Head of caudate nucleus (tissue), 42 donors: ENCODE results near the gene NELL1.

ENCODE experiments used
- DNase-seq, 42 donors: peaks; one replicate each; pipeline versions ENCODE4 v3.0.0 to v3.0.0-alpha.2; 2020 to 2021; ENCODE audit warnings: mixed read lengths in 7 of 42
- intact Hi-C: fragments of 100-400 bp; cut with DNase I; formaldehyde crosslinking; loops from one replicate; pipeline ENCODE4 v1.15.0; 2022

NELL1 gene

DNA sequence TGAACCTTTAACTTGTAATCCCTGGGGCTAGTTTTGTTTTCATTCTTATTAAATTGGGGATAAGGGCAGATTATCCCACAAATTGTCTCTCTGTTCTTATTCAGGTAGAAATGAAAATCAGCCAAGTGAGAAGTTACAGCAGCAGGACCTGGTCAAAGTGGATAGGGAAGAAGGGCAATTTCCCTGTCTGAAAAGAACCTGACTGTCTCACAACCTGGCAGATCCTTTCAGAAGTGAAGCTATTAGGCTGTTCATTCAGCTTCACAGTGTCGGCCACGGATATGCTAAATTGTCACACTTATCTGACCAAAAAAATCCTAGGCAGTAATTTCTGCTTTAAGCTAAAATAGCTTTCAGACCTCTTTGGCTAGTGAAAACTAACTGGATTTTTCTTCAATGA is 810.9 kb downstream of the NELL1 start:
- no peak for DNase-seq
- intact Hi-C loops: no loop called here

DNA sequence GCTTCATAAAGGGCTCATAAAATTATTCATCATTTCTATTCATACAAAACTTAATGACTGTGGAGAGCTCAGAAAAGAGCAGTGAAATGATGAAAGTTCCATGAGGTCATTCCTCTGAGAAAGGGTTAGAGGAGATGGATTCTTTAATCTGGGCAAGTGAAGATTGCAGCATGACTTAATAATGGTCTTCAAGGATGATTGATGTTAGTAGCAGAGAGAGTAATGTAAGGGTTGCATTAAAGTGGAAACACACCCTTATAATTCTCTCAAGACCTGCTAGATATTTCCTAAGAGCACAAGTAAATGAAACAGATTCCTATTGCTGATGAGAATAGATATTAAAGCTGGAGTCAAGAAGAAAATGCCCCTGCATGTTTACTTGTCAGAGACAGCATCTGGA is 811.9 kb downstream of the NELL1 start:
- intact Hi-C loops: no loop called here
- no peak for DNase-seq

DNA sequence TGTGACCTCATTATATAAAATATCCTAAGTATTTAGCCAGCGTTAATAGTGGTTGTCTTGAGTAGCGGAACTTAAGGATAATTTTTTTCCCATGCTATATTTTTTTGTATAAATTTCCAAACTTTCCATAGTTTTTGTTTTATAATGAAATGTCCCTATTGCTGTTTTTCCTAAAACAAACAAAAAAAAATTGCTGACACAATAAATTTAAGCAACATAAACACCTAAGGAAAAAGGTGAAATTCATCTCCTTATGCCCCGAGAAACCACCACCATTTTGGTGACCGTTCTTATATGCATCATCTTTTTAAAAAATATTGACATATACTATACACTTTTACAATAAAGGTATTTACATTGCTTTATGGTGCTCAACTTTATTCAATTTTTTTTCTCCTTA is 814.7 kb downstream of the NELL1 start:
- no peak for DNase-seq
- intact Hi-C loops: no loop called here

DNA sequence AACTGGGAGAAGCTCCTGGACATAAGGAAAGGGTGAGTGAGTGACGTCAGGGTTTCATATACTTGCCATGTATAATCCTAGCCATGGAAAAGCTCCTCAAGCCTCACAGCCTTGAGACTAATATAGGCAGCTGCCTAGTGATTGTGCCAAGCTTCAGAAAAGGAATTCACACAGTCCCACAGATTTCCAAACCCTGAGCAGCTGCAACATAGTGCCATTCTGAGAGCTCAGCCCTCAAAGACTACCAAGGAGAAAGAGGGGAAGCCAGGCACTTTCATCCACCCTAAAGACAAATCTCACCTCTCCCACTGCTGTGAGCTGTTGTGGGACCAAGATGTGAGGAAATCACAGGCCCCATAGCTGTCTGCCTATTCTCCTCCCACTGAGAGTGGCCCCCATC is 815.6 kb downstream of the NELL1 start:
- no peak for DNase-seq
- intact Hi-C loops: no loop called here

DNA sequence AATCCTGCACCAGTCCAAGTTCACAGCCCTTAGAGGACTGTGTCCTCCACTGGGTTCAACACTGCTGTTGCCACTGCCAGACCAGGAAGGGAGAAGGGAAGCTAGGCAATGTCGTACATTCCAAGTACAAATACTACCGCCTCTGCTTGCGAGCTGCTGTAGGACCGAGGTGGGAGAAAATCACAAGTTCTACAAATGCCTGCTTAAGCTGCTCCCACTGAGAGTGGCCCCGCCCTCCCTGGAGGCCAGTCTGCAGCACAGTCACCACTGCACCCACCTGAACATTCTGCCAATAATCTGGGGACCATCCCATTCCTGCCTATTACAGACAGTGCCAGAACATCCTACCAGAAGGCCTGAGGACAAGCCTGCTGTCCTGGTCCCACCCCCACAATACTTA is 816.0 kb downstream of the NELL1 start:
- no peak for DNase-seq

DNA sequence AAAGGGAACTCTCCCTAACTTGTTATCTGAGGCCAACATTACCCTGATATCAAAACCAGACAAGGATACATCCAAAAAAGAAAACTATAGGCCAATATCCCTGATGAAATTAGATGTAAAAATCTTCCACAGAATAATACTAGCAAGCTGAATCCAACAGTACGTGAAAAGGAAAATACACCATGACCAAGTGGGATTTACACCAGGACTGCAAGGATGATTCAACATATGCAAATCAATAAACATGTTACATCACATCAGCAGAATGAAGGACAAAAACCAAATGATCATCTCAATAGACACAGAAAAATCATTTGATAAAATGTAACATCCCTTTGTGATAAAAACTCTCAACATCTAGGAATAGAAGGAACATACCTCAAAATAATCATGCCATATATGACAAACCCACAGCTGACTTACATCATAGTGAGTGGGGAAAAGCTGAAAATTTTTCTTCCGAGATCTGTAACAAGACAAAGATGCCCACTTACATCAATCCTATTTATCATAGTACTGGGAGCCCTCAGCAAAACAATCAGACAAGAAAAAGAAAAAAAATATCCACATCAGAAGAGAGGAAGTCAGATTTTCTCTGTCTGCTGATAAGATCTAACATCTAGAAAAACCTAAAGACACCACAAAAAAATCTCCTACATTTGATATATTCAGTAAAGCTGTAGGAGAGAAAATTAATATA is 820.2 kb downstream of the NELL1 start:
- intact Hi-C loops: no loop called here
- no peak for DNase-seq

More for the DNA sequence above, 816.0 kb downstream of the NELL1 start:
- intact Hi-C loops: no loop called here

DNA sequence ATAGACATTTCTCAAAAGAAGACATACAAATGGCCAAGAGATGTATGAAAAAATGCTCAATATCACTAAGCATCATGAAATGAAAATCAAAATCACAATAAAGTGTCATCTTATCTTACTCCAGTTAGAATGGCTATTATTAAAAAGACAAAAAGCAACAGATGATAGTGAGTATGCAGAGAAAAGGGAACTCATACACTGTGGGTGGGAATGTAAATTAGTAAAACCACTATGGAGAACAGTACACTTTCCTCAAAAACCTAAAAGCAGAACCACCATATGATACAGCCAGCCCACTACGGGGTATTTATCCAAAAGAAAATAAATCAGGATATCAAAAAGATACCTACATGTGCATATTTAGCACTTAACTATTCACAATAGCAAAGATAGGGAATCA is 823.5 kb downstream of the NELL1 start:
- no peak for DNase-seq
- intact Hi-C loops: no loop called here

DNA sequence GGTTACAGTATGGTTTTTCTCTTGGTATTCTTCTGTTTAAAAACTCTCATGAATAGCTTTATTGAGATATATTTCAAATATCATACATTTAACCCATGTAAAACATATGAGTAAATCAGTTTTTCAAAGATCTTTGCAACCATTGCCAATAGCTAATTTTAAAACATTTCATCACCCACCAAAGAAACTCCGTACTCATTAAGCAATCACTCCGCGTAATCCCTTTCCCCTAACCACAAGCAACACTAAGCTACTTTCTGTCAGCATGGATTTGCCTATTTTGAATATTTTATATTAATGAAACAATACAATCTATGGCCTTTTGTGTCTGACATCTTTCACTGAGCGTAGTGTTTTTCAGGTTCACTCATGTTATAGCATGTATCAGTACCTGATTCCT is 825.6 kb downstream of the NELL1 start:
- intact Hi-C loops: no loop called here
- no peak for DNase-seq

DNA sequence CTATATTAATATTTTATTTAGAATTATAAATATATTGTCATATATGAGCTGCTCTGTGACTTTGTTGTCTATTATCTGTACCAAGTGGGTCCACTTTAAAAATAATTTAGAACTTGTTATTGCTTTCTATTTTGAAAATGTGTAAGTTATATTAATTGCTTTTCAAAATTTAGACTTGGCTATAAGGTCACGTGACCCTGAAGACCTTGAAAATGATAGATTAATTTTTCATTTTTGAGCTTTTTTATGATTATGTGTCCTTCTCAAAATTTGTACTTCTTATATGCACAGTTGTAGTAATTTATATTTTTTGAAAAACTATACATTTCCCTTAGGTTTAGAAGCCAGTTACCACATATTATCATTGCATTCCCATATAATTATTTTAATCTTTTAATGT is 826.5 kb downstream of the NELL1 start:
- DNase-seq: no peak
- intact Hi-C loops: no loop called here

DNA sequence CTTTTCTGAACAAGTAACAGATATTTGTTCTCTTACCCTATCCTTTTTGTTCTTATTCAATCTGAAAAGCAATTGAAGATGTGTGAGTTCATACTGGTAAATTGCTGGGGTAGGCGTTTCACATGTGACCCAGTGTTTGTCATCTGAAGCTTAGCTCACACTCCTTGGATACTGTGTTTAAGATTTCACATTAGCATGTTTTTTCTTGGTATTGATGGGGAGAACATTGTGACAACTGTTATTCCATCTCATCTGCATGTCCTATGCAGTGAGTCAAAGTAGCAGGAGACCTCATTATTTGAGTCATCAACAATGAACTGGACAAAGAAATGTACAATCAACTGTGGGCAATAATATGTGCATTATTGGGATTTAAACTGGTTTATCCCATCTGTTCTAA is 831.9 kb downstream of the NELL1 start:
- intact Hi-C loops: no loop called here
- DNase-seq: no peak

DNA sequence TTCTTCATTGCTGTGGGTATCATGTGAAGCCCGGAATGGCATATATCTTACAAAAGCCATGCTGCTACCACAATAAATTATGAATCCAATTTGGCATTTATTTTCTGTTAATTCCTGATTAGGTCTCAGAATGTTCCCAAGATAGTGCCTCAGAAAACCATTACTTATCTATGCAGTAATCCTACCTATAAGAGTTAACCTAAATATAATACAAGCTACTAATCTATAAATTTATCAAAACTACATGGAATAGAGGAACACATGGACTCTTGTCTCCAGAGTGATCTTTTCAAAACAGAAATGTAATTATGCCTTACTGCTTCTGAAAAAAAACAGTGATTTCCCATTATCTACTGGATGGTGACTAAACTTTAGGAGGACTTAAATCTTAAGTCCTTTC is 835.7 kb downstream of the NELL1 start:
- intact Hi-C loops: no loop called here

DNA sequence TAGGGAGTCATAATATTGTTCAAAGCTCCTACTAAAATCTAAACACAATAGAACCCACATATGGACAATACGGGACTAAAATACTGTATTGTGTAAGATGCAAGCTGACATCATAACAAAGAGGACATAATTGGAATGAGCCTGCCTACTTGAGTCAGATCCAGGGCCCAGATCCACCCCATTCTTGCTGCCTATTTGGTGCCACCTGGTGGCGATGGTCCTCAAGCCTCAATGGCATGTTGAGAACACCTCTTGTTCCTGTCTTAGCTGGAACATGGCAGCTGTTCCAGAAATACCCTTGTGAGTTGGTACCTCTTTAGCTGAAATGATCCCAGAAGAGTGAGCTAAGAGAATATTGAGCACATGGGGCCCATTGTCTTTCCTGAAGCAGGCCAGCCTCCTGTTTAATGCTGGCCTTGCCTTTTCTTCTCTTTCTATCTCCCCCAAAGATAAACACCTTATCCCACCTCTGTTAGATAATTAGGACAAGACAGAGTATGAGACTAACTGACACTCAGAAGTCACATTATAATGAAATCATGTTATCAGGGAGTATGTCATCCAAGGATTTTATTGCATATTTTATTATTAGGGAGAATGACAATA is 842.6 kb downstream of the NELL1 start:
- intact Hi-C loops: no loop called here
- peak; percentile 32 to 87 (median 62) for DNase-seq

More for the DNA sequence above, 835.7 kb downstream of the NELL1 start:
- DNase-seq: no peak

DNA sequence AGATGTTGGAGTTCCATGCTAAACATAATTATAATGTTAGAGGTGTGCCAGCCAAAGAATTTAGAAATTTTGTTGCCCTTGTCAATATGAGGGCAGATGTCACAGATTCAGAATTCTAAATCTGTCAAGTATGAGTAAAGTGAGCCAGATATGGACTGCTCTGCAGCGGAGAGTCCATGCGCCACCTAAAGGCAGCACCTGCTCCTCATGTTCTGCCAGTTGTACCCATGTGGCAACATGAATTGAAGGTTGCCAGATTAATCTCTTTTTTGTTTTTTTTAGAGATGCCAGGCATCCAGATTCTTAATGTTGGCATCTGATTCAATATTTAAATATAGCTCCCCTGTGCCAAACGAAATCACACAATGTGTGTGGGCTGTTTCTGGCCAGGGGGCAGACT is 844.9 kb downstream of the NELL1 start:
- intact Hi-C loops: no loop called here
- DNase-seq: peak in 3 of 42 donors; percentile 3 to 14 (median 5)

DNA sequence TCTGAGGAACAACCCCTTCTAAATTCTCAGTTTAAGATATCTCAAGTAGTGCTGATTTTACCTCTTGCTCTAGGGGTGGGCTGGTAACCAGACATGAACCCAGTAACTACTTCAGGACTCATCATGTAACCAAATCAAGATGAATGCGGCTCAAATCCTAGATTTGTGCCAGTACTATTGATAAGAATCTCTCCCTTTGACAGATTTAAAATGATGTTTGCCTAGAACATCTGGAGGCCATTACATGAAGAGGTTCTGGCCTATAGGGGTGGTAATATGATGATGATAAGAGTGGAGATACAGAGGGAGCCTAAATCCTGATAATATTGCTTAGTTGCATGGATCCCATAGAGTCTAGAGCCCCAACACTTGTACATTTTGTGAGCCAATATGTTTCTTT is 850.9 kb downstream of the NELL1 start:
- DNase-seq: no peak
- intact Hi-C loops: no loop called here

DNA sequence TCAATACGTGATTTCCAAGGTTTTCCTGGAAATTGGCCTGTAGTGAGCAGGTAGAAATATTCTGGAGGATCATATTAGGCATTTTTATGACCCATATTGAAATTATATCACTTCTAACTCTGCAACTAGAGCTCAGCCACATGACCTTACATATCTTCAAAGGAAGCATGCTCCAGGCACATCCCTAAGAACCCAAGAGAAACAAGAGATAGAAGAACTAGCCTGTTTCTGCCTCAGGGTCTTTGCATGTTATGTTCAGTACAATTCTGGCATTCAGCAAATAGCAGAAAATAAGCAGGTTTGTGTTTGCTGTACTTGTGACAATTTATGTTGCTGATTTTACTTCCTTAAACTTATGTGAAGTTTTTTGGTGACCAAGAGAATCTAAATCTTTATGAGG is 859.8 kb downstream of the NELL1 start:
- intact Hi-C loops: no loop called here
- no peak for DNase-seq

DNA sequence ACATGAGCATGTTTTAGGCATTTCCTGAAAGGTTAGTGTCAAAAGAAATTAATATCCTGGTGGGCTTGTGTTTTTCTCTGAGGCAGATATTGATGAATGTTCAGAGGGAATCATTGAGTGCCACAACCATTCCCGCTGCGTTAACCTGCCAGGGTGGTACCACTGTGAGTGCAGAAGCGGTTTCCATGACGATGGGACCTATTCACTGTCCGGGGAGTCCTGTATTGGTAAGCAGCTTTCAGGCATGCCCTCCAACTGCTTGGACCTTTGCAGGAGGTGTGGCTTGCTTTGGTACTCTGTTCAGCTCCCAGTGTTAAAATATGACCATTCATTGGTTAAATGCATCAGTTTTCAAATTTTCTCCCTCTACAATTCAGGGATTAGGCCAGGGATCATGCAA is 864.9 kb downstream of the NELL1 start:
- DNase-seq: no peak
- intact Hi-C loops: no loop called here

DNA sequence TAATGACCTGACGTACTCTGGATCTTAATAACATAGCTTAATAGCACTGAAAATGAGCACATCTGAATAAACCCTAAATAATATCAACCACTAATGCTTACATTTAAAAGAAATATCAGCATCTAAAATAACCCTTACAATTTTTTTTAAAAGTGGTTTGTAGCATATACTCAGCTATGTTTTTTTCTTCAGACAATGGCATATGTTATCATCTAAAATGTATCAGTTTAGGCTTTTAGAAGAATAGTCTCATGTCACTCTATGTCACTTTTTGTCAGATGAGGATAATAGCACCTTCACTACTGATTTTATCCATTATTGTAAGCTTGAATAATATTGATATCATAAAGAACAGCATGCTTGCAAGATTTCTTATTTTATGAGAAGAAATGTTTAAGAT is 868.6 kb downstream of the NELL1 start:
- intact Hi-C loops: no loop called here
- no peak for DNase-seq

DNA sequence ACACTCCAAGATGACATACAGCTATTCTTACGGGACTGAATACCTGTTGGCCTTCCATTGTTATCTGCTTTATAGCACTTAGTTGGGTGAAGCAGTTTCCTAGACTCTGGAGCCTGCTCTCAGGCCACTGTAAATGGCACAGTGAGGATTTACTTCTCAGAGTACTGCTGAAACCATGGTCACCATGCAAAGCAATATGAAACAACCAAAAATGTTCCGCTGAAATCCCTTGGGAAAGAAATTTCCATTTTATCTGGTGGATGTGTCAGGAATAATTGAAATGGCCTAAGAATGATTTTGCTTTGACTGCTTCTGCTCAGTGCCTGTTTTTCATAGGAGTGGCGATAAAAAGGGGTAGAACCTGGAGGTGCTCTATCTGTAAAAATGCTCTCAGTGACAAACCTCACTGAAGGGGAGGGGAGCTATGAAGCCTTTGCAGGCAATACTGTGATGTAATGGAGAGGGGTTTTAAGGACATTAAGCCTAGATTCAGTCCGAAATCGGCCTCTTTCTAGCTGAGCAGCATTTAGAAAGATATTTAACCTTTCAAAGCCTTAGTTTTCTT is 871.9 kb downstream of the NELL1 start:
- intact Hi-C loops: no loop called here
- no peak for DNase-seq

DNA sequence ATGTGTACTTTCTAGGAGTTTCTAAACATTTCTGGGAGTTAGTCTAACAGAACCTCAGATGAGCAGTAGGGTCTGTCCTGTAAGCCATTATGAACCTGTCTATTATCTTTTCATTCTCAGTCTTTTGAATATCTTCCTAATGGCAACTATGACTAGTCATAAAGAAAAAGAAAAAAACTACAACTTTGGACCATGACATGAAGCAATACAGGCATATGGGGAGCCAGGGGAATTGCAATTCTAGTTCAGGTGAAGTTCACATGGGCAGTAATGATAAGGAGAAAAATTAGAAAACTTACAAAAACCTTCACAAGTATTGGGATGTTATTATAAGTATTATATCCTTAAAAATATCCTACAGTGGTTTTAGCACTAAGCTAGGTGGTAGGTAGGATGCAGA is 874.5 kb downstream of the NELL1 start:
- intact Hi-C loops: no loop called here
- no peak for DNase-seq

DNA sequence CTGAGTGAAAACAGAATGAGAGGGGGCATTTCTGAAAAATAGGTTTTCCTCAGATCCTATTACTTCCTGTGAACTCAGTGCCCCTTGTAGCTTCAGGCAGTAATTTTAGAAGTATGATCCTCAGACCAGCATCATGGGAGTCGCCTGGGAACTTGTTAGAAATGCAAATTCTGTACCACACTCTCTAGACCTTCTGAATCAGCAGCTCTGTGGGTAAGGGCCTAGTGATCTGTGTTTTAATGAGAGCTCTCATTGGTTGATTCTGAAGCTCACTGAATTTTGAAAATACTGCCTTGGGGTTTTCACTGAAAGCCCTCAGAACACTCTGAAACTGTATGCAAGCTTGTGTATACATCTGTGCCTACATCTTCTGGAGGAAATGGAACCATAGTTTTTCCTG is 876.3 kb downstream of the NELL1 start:
- no peak for DNase-seq
- intact Hi-C loops: no loop called here

DNA sequence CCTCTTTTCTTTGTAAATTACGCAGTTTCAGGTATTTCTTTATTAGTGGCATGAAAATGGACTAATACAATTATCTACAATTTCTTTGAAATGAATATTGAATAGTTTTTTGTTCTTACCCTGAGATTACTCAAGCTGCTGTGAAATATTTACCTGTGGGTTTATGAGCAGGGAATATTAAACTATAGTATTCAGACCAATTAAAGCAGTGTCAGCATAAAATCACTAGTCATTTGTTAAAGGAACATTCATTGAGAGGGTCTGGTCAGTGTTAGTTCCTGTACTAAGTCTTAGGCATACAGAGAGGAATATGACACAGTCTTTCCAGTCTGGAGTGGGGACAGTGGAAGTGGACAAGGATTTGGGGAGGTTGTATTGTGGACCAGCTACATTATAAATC is 877.3 kb downstream of the NELL1 start:
- intact Hi-C loops: no loop called here
- no peak for DNase-seq
